ENCODE results near the gene FKBP8.

The FKBP8 gene

GRCh38 chr19:18503971-18504885 is 39.1 kb downstream of the FKBP8 start:
- TF ChIP-seq TAF1 (IDR thresholded peaks at IDR 0.05; ENCODE audit: low read depth), result no peak
- TF ChIP-seq CREB1 (IDR thresholded peaks at IDR 0.05; ENCODE audit: low read depth), result no peak
- no peak for TF ChIP-seq EP300 (IDR thresholded peaks at IDR 0.05; ENCODE audit: borderline replicate concordance)
- TF ChIP-seq USF1 (IDR thresholded peaks at IDR 0.05), result no peak
- TF ChIP-seq FOXM1 (IDR thresholded peaks at IDR 0.05; ENCODE audit: borderline replicate concordance, low read depth), result no peak
- no peak for TF ChIP-seq TEAD4 (IDR thresholded peaks at IDR 0.05)
- no peak for TF ChIP-seq EGR1 (IDR thresholded peaks at IDR 0.05)
- TF ChIP-seq TCF12 (IDR thresholded peaks at IDR 0.05; ENCODE audit: low read depth), result no peak
- TF ChIP-seq CEBPB (IDR thresholded peaks at IDR 0.05), result no peak
- TF ChIP-seq NFIC (IDR thresholded peaks at IDR 0.05), result no peak
- TF ChIP-seq RAD21 (IDR thresholded peaks at IDR 0.05; ENCODE audit: low read depth), result no peak
- no peak for TF ChIP-seq MAX (IDR thresholded peaks at IDR 0.05)
- no peak for TF ChIP-seq REST (IDR thresholded peaks at IDR 0.05; ENCODE audit: low read depth)
- TF ChIP-seq ZBTB7A (IDR thresholded peaks at IDR 0.05; ENCODE audit: low read depth), result no peak
- no peak for TF ChIP-seq YY1 (IDR thresholded peaks at IDR 0.05; ENCODE audit: low read depth)

GRCh38 chr19:18503337-18503970 is 39.9 kb downstream of the FKBP8 start:
- TF ChIP-seq USF1 (IDR thresholded peaks at IDR 0.05), result no peak
- no peak for TF ChIP-seq MAX (IDR thresholded peaks at IDR 0.05)
- TF ChIP-seq FOXM1 (IDR thresholded peaks at IDR 0.05; ENCODE audit: borderline replicate concordance, low read depth), result no peak
- no peak for TF ChIP-seq CEBPB (IDR thresholded peaks at IDR 0.05)
- no peak for TF ChIP-seq YY1 (IDR thresholded peaks at IDR 0.05; ENCODE audit: low read depth)

- TF ChIP-seq YY1 (IDR thresholded peaks at IDR 0.05; ENCODE audit: low read depth) (no peak), EP300 (IDR thresholded peaks at IDR 0.05; ENCODE audit: borderline replicate concordance) (no peak), ZBTB7A (IDR thresholded peaks at IDR 0.05; ENCODE audit: low read depth) (no peak), USF1 (IDR thresholded peaks at IDR 0.05) (no peak), REST (IDR thresholded peaks at IDR 0.05; ENCODE audit: low read depth) (no peak), FOXM1 (IDR thresholded peaks at IDR 0.05; ENCODE audit: borderline replicate concordance, low read depth) (no peak), NFIC (IDR thresholded peaks at IDR 0.05) (no peak), CEBPB (IDR thresholded peaks at IDR 0.05) (no peak), TEAD4 (IDR thresholded peaks at IDR 0.05) (no peak), TAF1 (IDR thresholded peaks at IDR 0.05; ENCODE audit: low read depth) (no peak), MAX (IDR thresholded peaks at IDR 0.05) (no peak), TCF12 (IDR thresholded peaks at IDR 0.05; ENCODE audit: low read depth) (no peak)
These were observed 40.6 kb downstream of the FKBP8 start for GRCh38 chr19:18502638-18503294.

- no peak for TF ChIP-seq CREB1 (IDR thresholded peaks at IDR 0.05; ENCODE audit: low read depth)
- TF ChIP-seq USF1 (IDR thresholded peaks at IDR 0.05), result no peak
- no peak for TF ChIP-seq TEAD4 (IDR thresholded peaks at IDR 0.05)
- TF ChIP-seq MAX (IDR thresholded peaks at IDR 0.05), result no peak
- no peak for TF ChIP-seq RAD21 (IDR thresholded peaks at IDR 0.05; ENCODE audit: low read depth)
- no peak for TF ChIP-seq FOXM1 (IDR thresholded peaks at IDR 0.05; ENCODE audit: borderline replicate concordance, low read depth)
- TF ChIP-seq TAF1 (IDR thresholded peaks at IDR 0.05; ENCODE audit: low read depth), result no peak
- no peak for TF ChIP-seq ZBTB7A (IDR thresholded peaks at IDR 0.05; ENCODE audit: low read depth)
- no peak for TF ChIP-seq EGR1 (IDR thresholded peaks at IDR 0.05)
- no peak for TF ChIP-seq YY1 (IDR thresholded peaks at IDR 0.05; ENCODE audit: low read depth)
- no peak for TF ChIP-seq NFIC (IDR thresholded peaks at IDR 0.05)
- TF ChIP-seq EP300 (IDR thresholded peaks at IDR 0.05; ENCODE audit: borderline replicate concordance), result no peak
- no peak for TF ChIP-seq REST (IDR thresholded peaks at IDR 0.05; ENCODE audit: low read depth)
- TF ChIP-seq TCF12 (IDR thresholded peaks at IDR 0.05; ENCODE audit: low read depth), result no peak
These were observed 41.1 kb downstream of the FKBP8 start for GRCh38 chr19:18502246-18502637.

Measured in Ishikawa (cell line).